Esophagus (tissue), 2 donors: ENCODE data around the gene LZTS2. TPM values are rescaled to one million over a fixed set of nuclear protein-coding genes. Genes with fewer than 3 reads are reported as not detected.
"Not testable (repeated sequence)": the region's sequence is repeated elsewhere in the genome, so short reads cannot be mapped to it uniquely, and the experiment has no call there.

Experiments
- H3K27ac ChIP-seq, 2 donors: one replicate each; pipeline ENCODE4 v1.5.1; 2013; ENCODE audit warnings: low read depth in 2 of 2, mild to moderate bottlenecking in 2 of 2, inconsistent platforms in 1 of 2, low read length in 1 of 2, moderate library complexity in 1 of 2
- H3K27me3 ChIP-seq, 2 donors: one replicate each; pipeline ENCODE4 v1.6.1; 2013; ENCODE audit warnings: low read length in 2 of 2, control low read depth in 1 of 2, mild to moderate bottlenecking in 1 of 2; ENCODE audit not compliant: insufficient read depth in 2 of 2, control insufficient read depth in 1 of 2
- H3K36me3 ChIP-seq, 2 donors: one replicate each; pipeline ENCODE4 v1.6.1; 2013; ENCODE audit warnings: low read length in 1 of 2; ENCODE audit not compliant: control insufficient read depth in 2 of 2, insufficient read depth in 2 of 2
- H3K4me1 ChIP-seq, 2 donors: one replicate each; pipeline ENCODE4 v1.6.1; 2013; ENCODE audit warnings: low read length in 1 of 2; ENCODE audit not compliant: control insufficient read depth in 2 of 2, insufficient read depth in 2 of 2
- H3K4me3 ChIP-seq, 2 donors: one replicate each; pipeline ENCODE4 v1.5.1; 2013; ENCODE audit warnings: low read length in 2 of 2, mild to moderate bottlenecking in 2 of 2, low read depth in 1 of 2, moderate library complexity in 1 of 2
- H3K9me3 ChIP-seq, 2 donors: one replicate each; pipeline ENCODE4 v1.6.1; 2013; ENCODE audit warnings: mild to moderate bottlenecking in 2 of 2, low read depth in 1 of 2, low read length in 1 of 2, moderate library complexity in 1 of 2; ENCODE audit not compliant: control insufficient read depth in 2 of 2, insufficient read depth in 1 of 2
- WGBS, 2 donors: extraction: QIAGEN DNeasy Blood & Tissue Kit; methylation state at CpG; one replicate each; pipeline ENCODE4 v1.1.7; 2013; 5-methylcytosine and 5-hydroxymethylcytosine counted together
- polyA plus RNA-seq, 2 donors: library from polyadenylated mRNA; stranded (reverse); fragments of 200-250 nt; gene quantifications; one replicate each; pipeline ENCODE4 v1.2.3, GENCODE V29; 2013
- donor health status: healthy with polysubstance abuse.
- donor health status: Bipolar disorder and iron deficiency.

The LZTS2 gene
- polyA plus RNA-seq, 2 donors: 31.8 to 34.9 TPM

- no peaks in the 10 kb centered on the region for H3K36me3 ChIP-seq
- peaks cover 3 to 11% of the 10 kb centered on the region in 2 donors for H3K4me1 ChIP-seq
- 59 to 60% methylated on average over 26 to 27 of the region's 27 CpGs for WGBS, 2 donors
- no peak overlapping the region for H3K4me3 ChIP-seq
- H3K9me3 ChIP-seq: no peaks in the 10 kb centered on the region
- H3K27ac ChIP-seq: no peak overlapping the region
- no peaks in the 10 kb centered on the region for H3K27me3 ChIP-seq
Observed at GRCh38 chr10:101029520-101030295, 30.1 kb downstream of the LZTS2 start.

- peak overlapping the region in 1 of 2 donors; percentile 45 for H3K27ac ChIP-seq
- 9 to 10% methylated on average over 19 to 25 of the region's 25 CpGs for WGBS, 2 donors
- peak overlapping the region; percentile 63 for H3K4me3 ChIP-seq
- no peaks in the 10 kb centered on the region for H3K9me3 ChIP-seq
- H3K4me1 ChIP-seq: peaks cover 3 to 11% of the 10 kb centered on the region in 2 donors
- peaks cover 3 to 4% of the 10 kb centered on the region in 2 donors for H3K36me3 ChIP-seq
- H3K27me3 ChIP-seq: no peaks in the 10 kb centered on the region
Observed at GRCh38 chr10:101030496-101031127, 31.0 kb downstream of the LZTS2 start.

GRCh38 chr10:101031128-101031795 is 31.7 kb downstream of the LZTS2 start, which contains the start of the genes PDZD7 and SFXN3:
TSS of gene PDZD7 (minus strand) at chr10:101031129. CDS start at chr10:101030219, 910 bp downstream.
TSS of gene SFXN3 (plus strand) at chr10:101031234. CDS start at chr10:101034695, 3,461 bp downstream.
- Histone ChIP-seq H3K4me1 (peaks cover 3 to 11% of the 10 kb centered on the region in 2 donors), H3K9me3 (no peaks in the 10 kb centered on the region), H3K36me3 (peaks cover 3 to 9% of the 10 kb centered on the region in 2 donors), H3K4me3 (peak within 1 kb of the TSS; percentile 63), H3K27me3 (no peaks in the 10 kb centered on the region), H3K27ac (peak within 1 kb of the TSS; percentile 91 to 96)
- WGBS, 2 donors: 0% methylated on average over 38 of the region's 38 CpGs

GRCh38 chr10:101031796-101032636 is 32.4 kb downstream of the LZTS2 start:
- 0 to 2% methylated on average over 44 to 47 of the region's 47 CpGs for WGBS, 2 donors
- Histone ChIP-seq H3K9me3 (no peaks in the 10 kb centered on the region), H3K4me3 (peak overlapping the region; percentile 63), H3K27ac (peak overlapping the region; percentile 91 to 96), H3K36me3 (peaks cover 3 to 9% of the 10 kb centered on the region in 2 donors), H3K4me1 (peaks cover 3 to 11% of the 10 kb centered on the region in 2 donors), H3K27me3 (no peaks in the 10 kb centered on the region)

GRCh38 chr10:101032637-101033224 is 33.1 kb downstream of the LZTS2 start:
- Histone ChIP-seq H3K9me3 (no peaks in the 10 kb centered on the region), H3K27ac (peak overlapping the region; percentile 91 to 96), H3K27me3 (no peaks in the 10 kb centered on the region), H3K4me3 (peak overlapping the region; percentile 63), H3K36me3 (peaks cover 5 to 13% of the 10 kb centered on the region in 2 donors), H3K4me1 (peaks cover 3 to 11% of the 10 kb centered on the region in 2 donors)
- 6 to 7% methylated on average over 6 of the region's 6 CpGs for WGBS, 2 donors

GRCh38 chr10:101033276-101033675 is 33.7 kb downstream of the LZTS2 start:
- H3K27ac ChIP-seq: no peak overlapping the region
- H3K4me1 ChIP-seq: peaks cover 3 to 11% of the 10 kb centered on the region in 2 donors
- no peak overlapping the region for H3K4me3 ChIP-seq
- no peaks in the 10 kb centered on the region for H3K9me3 ChIP-seq
- WGBS, 2 donors: 58 to 73% methylated on average over 3 of the region's 3 CpGs
- H3K36me3 ChIP-seq: peaks cover 7 to 18% of the 10 kb centered on the region in 2 donors
- H3K27me3 ChIP-seq: no peaks in the 10 kb centered on the region

- H3K27me3 ChIP-seq, H3K27ac ChIP-seq, H3K9me3 ChIP-seq, H3K4me3 ChIP-seq: not testable (repeated sequence)
- WGBS, 2 donors: 83 to 95% methylated on average over 4 of the region's 4 CpGs
- peaks cover 7 to 20% of the 10 kb centered on the region in 2 donors for H3K36me3 ChIP-seq
- peaks cover 3 to 11% of the 10 kb centered on the region in 2 donors for H3K4me1 ChIP-seq
Observed at GRCh38 chr10:101034404-101034803, 34.8 kb downstream of the LZTS2 start.

GRCh38 chr10:101035314-101035713 is 35.7 kb downstream of the LZTS2 start:
- Histone ChIP-seq H3K27me3 (no peaks in the 10 kb centered on the region), H3K4me1 (peaks cover 3 to 11% of the 10 kb centered on the region in 2 donors), H3K36me3 (peaks cover 7 to 22% of the 10 kb centered on the region in 2 donors), H3K27ac (no peak overlapping the region), H3K9me3 (no peaks in the 10 kb centered on the region), H3K4me3 (no peak overlapping the region)
- 90 to 92% methylated on average over 7 of the region's 7 CpGs for WGBS, 2 donors
